Measurements from ENCODE around the gene DOLPP1.
"Not testable (repeated sequence)": the region's sequence is repeated elsewhere in the genome, so short reads cannot be mapped to it uniquely, and the experiment has no call there.

Gene DOLPP1

DNA sequence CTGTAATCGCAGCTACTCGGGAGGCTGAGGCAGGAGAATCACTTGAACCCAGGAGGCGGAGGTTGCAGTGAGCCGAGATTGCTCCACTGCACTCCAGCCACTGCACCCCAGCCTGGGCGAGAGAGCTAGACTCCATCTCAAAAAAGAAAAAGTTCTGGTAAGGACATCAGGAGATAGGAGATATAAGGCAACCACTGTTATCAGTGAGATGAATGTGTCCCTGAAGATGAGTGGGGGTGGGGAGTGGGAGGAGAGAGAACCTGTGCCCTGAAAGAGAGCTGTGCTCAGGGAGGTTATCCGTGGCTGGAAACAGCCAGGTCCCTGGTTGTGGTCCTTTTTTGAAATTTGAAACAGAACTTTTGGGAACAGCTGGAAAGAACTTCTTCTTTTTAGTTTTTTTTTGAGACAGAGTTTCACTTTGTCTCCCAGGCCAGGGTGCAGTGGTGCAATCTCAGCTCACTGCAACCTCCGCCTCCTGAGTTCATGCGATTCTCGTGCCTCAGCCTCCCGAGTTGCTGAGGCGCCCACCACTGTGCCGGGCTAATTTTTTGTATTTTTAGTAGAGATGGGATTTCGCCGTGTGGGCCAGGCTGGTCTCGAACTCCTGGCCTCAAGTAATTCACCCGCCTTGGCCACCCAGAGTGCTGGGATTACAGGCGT lies 32.9 kb downstream of the DOLPP1 start:
- no peak for DNase-seq

DNA sequence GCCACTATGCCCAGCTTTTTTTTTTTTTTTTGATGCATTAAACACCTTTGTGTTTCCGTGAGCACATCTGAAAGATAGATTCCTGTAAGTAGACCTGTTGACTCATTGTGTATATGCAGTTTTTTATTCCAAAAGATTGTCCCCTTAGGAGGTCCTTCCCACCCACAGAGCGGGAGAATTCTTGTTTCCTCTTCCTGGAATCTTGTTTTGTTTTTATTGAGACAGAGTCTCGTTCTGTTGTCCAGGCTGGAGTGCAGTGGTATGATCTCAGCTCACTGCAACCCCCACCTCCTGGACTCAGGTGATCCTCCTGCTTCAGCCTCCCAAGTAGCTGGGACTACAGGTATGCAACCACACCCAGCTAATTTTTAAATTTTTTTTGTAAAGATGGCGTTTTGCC lies 37.9 kb downstream of the DOLPP1 start:
- no peak for DNase-seq

DNA sequence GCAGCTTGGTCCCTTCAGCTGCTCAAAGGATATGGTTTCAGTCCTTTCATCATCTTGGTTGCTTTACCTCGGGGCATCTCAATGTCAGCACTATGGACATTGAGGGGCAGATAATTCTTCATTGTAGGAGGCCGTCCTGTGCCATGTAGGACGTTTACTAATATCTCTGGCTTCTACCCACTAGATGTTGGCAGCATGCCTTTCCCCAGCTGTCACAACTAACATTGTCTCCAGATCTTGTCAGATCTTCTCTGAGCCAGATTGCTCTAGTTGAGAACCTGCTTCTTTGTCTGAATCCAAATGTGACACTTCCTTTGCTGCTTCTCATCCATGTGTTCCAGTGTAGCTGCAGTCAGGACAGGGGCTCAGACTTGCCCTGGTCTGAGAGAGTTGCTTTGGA lies 40.6 kb downstream of the DOLPP1 start:
- DNase-seq, result no peak

DNA sequence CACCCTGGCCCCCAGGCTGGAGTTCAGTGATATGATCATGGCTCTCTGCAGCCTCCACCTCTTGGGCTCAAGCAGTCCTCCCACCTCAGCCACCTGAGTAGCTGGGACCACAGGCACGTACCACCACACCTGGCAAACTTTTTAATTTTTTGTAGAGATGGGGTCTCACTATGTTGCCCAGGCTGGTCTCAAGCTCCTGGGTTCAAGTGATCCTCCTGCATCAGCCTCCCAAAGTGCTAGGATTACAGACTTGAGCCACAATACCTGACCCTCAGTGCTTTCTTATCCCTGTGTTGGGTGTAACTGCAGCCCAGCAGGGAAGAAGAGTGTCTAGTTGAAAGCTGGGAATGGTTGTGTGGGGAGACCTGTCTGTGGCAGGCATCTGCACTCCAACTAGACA lies 41.2 kb downstream of the DOLPP1 start:
- no peak for DNase-seq

DNA sequence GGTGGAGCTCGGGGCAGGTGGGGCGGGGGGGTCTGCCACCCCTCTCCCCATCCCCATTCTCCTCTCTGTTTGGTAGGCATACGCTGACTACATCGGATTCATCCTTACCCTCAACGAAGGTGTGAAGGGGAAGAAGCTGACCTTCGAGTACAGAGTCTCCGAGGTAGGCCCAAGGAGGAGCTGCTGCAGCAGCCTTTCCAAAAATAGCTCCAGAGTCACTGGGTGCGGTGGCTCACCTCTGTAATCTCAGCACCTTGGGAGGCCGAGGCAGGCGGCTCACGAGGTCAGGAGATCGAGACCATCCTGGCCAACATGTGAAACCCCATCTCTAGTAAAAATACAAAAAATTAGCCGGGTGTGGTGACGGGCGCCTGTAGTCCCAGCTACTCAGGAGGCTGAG lies 42.1 kb downstream of the DOLPP1 start:
- not testable (repeated sequence) for DNase-seq

DNA sequence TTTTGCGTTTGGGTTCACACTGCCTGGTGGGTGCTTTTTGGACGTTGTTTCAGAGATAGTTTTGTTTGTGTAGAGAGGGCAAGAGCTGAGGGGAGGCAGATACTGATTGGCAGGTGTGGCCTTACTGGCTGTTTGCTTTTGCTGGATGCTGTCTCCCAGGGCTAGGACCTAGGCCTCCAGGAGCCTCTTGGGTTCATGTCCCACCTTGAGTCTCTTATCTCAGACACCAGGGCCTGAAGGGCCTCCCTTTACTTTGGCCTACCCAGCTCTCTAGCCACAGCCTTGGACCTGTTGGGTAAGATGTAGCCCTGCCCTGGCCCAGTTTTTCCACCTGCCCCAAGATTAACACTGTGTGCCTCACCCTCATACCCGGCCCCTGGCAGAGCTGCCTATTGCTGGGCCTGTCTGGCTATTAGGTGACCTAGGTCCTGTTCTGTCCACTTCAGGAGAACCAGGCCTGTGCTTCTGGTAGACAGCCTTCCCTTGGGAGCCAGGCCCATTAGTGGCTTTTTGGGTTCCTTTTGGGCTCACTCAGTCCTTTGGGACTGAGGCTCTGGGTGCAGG lies 43.7 kb downstream of the DOLPP1 start:
- DNase-seq, result no peak

DNA sequence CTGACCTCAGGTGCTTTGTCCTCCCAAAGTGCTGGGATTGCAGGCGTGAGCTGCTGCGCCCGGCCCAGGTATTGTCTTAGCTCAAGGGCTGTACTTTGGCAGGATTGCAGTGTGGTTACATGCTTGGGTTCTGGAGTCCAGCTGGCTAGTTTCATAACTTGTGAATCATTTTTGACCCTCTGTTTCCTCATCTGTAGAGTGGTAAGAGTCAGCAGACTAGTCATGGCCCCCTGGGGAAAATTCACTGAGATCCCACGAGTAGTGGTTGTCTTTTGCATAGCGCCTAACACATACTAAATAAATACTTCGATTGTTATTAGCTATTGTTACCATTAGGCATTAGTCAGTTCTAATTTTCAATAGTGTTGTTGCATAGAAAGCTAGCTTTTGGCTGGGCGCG lies 44.6 kb downstream of the DOLPP1 start:
- no peak for DNase-seq

DNA sequence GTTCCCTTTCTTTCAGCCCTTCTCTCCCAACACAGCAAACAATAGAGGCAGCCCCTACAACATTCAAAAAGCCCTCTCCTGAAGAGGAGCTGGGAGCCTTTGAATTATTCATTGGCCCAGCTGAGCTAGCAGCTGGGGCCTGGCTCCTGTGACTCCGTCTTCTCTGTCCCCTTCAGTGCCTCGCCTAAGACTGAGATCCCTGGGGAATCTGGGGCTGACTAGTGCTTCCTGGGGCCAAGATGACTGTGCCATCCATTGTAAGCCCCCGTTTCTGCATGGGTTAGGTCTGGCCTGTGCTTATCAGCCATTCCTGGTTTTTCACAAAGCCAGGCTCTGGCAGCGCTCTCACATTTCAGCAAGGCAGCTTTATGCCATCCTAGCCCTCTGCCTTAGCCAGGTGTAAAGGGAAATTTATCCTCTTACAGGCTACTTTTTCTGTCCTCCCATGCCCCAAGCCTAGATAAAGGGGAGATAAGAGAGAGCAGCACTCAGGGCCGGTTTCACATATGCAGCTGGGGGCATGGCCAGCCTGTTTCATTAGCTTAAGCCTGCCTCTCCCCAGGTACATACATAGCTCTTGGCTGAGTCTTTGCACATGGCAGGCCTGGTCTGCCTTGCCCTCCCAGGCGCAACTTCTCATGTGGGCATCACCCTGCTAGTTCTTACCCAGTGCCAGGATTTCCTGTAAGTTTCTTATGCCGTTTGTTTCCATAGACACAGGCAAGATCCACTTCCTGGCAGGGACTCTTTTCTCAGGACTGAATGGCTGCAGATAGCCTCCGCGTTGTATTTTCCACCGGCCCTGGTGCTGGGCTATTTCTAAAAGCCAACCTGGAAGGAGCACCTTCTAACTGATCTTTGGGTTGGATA lies 46.1 kb downstream of the DOLPP1 start:
- no peak for DNase-seq

DNA sequence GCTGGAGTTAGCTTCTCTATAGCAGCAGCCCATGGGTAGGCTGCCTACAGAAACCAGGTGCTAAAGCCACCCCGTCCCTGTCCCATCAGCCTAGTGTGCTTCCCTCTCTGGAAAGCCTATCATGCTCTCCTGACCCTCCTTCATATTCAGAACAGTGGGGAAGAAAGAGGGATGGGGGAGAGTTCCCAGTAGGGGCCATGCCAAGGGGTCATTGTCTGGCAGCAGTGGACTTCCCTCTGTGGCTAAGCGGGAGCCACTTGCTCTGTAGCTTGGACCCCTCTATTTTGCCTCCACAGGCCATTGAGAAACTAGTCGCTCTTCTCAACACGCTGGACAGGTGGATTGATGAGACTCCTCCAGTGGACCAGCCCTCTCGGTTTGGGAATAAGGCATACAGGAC lies 47.8 kb downstream of the DOLPP1 start:
- no peak for DNase-seq

DNA sequence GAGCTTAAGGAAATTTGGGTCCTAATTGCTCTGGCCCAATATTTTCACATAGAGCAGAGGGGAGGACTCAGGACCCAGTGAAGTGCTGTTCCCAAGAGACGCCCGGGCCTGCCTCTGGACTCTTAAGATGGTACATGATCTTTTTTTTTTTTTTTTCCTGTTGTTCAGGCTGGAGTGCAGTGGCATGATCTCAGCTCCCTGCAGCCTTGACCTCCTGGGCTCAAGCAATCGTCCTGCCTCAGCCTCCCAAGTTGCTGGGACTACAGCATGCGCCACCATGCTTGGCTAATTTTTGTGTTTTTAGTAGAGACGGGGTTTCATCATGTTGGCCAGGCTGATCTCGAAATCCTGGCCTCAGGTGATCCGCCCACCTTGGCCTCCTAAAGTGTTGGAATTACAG lies 49.4 kb downstream of the DOLPP1 start:
- DNase-seq, result not testable (repeated sequence)

DNA sequence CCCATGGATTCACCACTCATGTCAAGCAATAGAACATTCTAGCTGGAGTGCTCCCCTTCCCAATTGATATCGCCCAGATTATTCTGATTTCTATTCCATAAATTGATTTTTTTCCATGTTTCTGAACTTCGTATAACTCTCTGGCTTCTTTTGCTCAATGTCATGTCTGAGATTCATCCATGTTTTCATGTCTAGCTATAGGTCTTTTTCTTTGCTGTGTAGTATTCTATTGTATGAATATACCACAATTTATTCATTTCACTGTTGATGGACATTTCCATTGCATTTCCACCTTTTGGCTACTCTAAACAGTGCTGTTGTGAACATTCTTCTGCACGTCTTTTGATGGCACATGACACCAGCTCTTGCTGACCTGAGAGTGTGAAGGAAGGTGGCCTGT lies 49.9 kb downstream of the DOLPP1 start:
- no peak for DNase-seq

DNA sequence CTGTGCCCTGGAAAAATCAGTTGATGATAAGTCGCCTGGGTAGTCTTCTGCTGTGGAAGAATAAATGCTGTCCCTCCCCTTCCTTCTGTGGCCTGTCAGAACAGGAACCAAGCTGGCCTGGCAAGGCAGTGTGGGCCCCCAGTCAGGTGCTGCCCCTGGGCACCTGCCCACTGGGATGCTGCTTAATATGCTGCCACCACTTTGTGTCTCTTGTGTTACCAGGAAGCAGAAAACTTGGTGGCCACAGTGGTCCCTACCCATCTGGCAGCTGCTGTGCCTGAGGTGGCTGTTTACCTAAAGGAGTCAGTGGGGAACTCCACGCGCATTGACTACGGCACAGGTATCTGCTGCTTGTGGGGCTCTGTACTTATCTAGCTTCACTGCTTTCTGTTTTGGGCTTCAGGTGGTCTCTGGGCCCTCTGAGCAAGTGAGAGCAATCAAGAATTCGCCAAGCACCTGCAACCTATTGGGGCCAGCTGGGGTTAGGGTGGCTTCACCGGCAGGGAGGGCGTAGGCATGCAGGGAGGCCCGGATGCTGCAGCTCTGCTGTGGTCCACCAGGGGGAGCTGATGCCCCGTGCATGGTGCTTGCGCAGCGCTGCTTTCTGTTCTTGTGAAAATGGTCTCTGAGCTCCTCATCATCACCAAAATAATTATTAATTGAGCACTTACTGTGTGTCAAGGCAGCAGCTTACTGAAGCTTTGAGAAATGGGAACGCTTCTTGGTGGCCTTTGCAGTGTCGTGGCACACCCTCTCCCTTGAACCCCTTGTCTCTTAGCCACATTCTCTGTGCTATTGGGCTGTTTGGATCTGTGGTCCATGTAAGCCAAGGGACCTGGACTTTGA lies 50.6 kb downstream of the DOLPP1 start:
- peak; percentile 90 for DNase-seq

DNA sequence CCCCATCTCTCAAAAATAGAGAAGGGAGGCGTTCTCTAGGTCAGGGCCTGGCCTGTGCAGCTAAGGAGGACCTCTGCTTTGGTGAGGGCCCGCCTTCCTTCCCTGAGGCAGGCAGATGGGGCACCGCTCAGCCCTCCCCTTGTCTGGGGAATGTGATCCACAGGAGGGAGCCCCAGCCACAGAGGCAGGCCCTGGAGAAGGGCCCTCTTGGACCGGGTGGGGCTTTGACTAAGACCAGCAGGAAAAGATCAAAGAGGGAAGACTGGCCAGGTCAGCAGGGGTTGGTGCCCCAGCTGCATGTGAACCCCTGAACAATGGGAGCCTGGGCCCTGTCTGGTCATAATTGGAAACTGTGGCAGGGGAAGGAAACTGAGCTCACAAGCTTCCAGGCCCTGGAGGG lies 52.2 kb downstream of the DOLPP1 start:
- no peak for DNase-seq

DNA sequence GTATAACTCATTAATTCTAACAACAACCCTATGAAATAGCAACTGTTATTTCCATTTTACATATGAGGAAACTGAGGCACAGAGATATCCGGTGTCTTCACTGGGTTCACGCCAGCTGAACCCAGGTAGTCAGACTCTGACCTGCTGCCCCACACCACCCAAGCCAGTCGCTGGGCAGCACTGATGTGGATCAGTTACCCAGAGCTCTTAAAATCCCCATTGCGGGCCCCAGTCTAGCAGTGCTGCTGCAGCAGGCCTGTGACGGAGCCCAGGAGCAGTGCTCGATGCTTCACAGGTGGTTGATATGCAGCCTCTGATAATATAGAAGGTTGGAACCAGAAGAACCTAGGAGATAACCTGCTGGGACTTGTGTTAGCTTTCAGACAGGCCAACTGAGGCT lies 54.6 kb downstream of the DOLPP1 start:
- no peak for DNase-seq

DNA sequence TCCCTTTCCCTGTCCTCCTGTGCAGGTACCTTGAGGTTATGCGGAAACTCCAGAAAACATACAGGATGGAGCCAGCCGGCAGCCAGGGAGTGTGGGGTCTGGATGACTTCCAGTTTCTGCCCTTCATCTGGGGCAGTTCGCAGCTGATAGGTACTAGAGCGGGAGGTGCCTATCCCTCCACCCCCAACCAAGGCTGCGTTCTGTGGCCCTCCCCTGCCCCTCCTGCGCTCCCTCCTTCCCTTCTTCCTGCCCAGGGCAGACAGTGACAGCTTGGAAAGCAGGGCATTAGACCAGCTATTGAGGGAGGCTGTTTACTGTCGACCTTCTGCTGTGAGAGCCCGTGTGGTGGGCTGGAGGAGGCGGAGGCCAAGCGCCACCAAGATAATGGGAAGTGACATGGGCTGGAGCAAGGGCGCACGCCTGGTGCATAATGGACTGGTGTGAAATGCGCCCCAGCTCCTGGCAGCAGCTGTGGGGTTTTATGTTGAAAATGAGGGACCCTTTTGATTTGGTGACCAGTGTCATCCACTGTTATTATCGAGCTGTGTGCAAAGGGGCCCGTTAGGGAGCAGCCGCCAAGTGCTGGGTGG lies 55.6 kb downstream of the DOLPP1 start:
- no peak for DNase-seq

DNA sequence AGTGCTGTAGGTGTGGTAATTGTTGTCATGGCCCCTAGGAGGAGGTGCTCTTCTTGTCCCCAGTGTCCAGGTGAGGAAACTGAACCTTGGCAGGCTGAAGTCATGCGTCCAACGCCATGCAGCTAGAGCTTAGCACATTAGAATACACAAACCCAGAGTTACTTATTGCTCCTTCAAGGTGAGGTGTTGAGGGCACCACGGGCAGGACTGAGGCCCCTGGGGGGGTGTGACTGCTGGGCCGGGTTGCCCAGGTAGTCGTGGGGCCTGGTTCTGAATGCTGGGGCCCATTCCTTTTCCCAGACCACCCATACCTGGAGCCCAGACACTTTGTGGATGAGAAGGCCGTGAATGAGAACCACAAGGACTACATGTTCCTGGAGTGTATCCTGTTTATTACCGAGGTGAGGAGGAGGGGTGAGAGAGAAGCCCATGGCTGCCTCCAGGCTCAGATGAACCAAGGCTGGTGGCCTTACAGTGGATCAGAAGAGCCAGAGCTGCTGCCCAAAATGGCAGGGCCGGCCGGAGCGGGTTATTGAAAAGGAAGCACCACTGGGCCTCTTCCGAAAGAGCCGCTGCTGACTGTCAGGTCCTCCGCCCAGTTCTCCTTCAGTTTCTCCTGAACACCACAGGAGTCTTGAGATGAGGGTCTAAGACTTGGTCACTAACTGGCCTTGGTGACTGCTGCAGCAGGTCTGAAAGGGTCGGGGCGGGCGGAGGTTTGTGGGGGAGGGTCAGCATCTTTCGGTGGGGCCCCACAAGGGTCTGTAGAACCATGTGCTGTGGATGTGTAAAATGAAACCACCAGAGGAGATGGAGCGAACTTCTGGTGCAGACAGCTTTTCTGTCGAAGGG lies 56.6 kb downstream of the DOLPP1 start:
- DNase-seq, result no peak

DNA sequence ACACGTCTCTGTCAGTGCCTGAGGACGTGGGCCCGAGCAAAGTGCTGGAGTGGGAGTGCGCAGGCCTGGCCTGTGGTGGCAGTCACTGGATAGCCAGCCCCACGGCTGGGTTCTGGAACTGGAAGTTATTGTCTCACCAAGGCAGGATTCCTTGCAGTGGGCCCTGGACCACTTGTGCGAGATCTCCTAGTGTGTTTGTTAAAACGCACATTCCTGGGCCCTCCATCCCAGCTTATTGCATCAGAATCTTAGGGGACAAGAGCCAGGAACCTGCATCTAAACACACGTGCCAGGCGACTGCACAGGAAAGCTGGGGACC lies 57.2 kb downstream of the DOLPP1 start:
- no peak for DNase-seq

DNA sequence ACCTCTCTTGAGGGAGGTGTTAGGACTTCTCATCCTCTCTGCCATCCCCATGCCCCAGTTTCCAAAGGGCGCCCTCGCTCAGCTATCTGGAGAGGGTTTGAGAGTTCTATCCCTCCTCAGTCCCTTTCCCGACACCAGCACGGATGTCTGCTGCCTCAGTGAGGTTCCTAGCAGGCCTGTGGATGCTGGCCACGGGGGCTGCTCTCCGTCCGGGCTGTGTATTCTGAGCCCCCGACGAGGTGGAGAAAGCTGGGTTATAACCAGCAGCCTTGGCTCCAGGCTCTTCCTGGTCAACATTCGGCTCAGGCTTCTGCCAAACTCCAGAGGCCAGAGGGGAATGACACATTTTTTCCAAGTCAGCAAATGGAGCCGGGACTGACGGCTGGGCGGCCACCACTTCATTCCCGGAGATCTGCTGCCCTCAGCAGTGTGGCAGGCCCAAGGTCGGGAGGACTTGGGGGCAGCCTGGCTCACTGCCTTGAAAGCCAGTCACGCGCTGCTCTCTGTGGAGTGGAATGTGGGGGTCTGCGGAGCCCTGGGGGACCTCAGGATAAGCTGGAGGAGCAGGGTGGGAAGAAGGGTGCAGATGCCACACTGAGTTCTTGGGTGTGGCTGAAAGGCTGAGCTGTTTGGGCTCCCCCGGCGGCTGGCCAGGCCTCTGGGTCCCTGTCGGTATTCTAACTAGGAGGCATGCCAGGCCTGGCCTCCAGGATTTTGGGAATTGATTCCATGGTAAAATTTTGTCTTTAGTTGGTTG lies 57.7 kb downstream of the DOLPP1 start:
- no peak for DNase-seq

DNA sequence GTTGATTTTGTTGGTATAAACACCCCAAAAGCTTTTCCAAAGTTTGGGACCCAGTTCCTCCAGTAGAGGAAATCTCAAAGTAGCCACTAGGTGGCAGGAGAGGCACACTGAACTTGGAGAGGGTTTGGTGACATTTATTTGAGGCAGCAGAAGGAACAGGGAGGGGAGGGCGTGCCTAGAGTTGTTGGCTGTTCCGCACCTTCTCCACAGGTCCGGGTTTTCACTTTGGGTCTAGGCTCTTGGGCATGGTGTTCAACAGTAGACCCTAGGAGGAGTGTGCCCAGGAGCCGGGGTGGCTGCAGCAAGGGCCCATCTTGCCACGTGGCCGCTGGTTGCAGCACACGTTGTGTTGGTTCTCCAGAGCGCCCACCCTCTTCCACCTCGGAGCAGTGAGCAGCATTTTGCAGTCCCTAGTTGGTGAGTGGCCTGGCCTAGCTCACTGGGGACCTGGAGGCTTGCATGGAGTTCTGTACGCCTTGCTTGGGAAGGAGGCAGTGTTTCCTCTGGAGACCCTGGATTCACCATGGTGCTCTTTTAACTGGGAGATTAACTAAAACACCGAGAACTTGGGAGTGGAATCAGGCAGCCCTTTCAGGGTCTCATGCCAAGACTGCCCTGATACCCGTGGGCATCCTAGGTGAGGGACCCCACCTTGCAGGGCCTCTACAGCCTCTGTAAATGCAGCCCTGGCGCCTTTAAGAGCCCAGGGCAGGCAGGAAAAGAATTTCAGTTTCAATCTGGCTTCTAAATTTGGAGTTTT lies 58.5 kb downstream of the DOLPP1 start:
- peak; percentile 86 for DNase-seq

DNA sequence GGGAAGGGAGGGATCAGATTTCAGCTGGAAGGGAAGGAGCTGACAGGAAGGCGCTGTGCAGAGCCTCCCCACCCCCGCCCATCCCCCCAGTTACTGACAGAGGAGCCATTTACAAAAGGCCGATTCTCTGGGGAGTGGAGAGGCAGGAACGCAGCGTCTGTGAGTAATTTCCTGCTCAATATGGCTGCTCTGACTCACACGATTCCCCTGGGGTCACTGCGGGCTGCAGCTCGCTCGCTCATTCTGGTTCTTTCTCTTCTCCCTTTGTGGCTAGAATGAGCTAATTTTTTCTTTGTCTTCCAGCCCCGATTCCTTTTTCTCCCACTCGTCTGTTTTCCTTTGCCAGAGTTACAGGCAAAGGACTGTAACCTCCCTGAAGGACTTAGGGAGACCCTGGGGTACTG lies 59.1 kb downstream of the DOLPP1 start:
- DNase-seq, result peak; percentile 92
